ENCODE measurements around the gene LRP1B. TPM values are rescaled to one million over a fixed set of nuclear protein-coding genes. Genes with fewer than 3 reads are reported as not detected.

Gene LRP1B
- total and polyA plus RNA-seq, 2 of the 8 experiments (the other 6 are each of a cell fraction or from before 2014, with no cell fraction given): 0.03 TPM; not detected in 1

- TF ChIP-seq CREB1 (IDR thresholded peaks at IDR 0.05): no peak
- TF ChIP-seq TEAD4 (IDR thresholded peaks at IDR 0.05; ENCODE audit: low read depth, low read length): no peak
- TF ChIP-seq ZNF274 (IDR thresholded peaks at IDR 0.05; ENCODE audit: borderline replicate concordance, extremely low read depth, low read length): no peak
These were observed 426.3 kb downstream of the LRP1B start (continued) for GRCh38 chr2:141704541-141704940.

Measured in H1 (cell line).